Measurements from ENCODE around the gene CERCAM.
"Not testable (repeated sequence)": the region's sequence is repeated elsewhere in the genome, so short reads cannot be mapped to it uniquely, and the experiment has no call there.

The CERCAM gene

GRCh38 chr9:128419061-128419925, 1.4 kb upstream of the CERCAM start:
- no peak for DNase-seq (ENCODE audit: low read depth)

GRCh38 chr9:128420060-128420650, 502 bp upstream of the CERCAM start:
- no peak for DNase-seq (ENCODE audit: low read depth)

- DNase-seq (ENCODE audit: low read depth): no peak
Measured at GRCh38 chr9:128421482-128421996, 882 bp downstream of the CERCAM start.

- not testable (repeated sequence) for DNase-seq (ENCODE audit: low read depth)
Measured at GRCh38 chr9:128422022-128422782, 1.5 kb downstream of the CERCAM start.

GRCh38 chr9:128422783-128423150, 2.1 kb downstream of the CERCAM start:
- DNase-seq (ENCODE audit: low read depth): no peak

GRCh38 chr9:128423356-128423755, 2.7 kb downstream of the CERCAM start:
- not testable (repeated sequence) for DNase-seq (ENCODE audit: low read depth)

- no peak for DNase-seq (ENCODE audit: low read depth)
Measured at GRCh38 chr9:128424268-128424780, 3.7 kb downstream of the CERCAM start.

- no peak for DNase-seq (ENCODE audit: low read depth)
Measured at GRCh38 chr9:128428644-128429512, 8.2 kb downstream of the CERCAM start.

- DNase-seq (ENCODE audit: low read depth): no peak
Measured at GRCh38 chr9:128429513-128430086, 8.9 kb downstream of the CERCAM start.

- DNase-seq (ENCODE audit: low read depth): no peak
Measured at GRCh38 chr9:128431207-128431606, 10.6 kb downstream of the CERCAM start.

GRCh38 chr9:128434340-128434739, 13.7 kb downstream of the CERCAM start:
- DNase-seq (ENCODE audit: low read depth): no peak

GRCh38 chr9:128435611-128436010, 15.0 kb downstream of the CERCAM start:
- DNase-seq (ENCODE audit: low read depth): no peak

GRCh38 chr9:128438343-128439109, 17.9 kb downstream of the CERCAM start:
- no peak for DNase-seq (ENCODE audit: low read depth)

- DNase-seq (ENCODE audit: low read depth): no peak
Measured at GRCh38 chr9:128439273-128439672, 18.6 kb downstream of the CERCAM start.

- DNase-seq (ENCODE audit: low read depth): no peak
Measured at GRCh38 chr9:128442150-128442549, 21.5 kb downstream of the CERCAM start.

GRCh38 chr9:128446505-128446904, 25.8 kb downstream of the CERCAM start:
- not testable (repeated sequence) for DNase-seq (ENCODE audit: low read depth)

GRCh38 chr9:128448746-128449145, 28.1 kb downstream of the CERCAM start:
- DNase-seq (ENCODE audit: low read depth): no peak

- DNase-seq (ENCODE audit: low read depth): no peak
Measured at GRCh38 chr9:128454991-128455390, 34.3 kb downstream of the CERCAM start.

- DNase-seq (ENCODE audit: low read depth): peak; percentile 88
Measured at GRCh38 chr9:128455849-128456612, 35.4 kb downstream of the CERCAM start, which contains the start of gene ODF2. Gene ODF2, plus strand, starts transcription at chr9:128456006. Its CDS starts 86 bp downstream, at chr9:128456092.

Measured in stromal cell of bone marrow (primary cell).